Naive B cell (primary cell): ENCODE results near the gene SLCO3A1. TPM values are rescaled to one million over a fixed set of nuclear protein-coding genes. Genes with fewer than 3 reads are reported as not detected.
"Not testable (repeated sequence)": the region's sequence is repeated elsewhere in the genome, so short reads cannot be mapped to it uniquely, and the experiment has no call there.

ENCODE experiments used
- ATAC-seq, 2 donors: fragments of 150-1000 bp; cut with Tn5 transposase; 2 replicates each; pipeline ENCODE4 v1.10.0; 2021; ENCODE audit warnings: low read depth in 2 of 2, mild to moderate bottlenecking in 2 of 2, moderate library complexity in 2 of 2
- DNase-seq: peaks from one replicate; pipeline ENCODE4 v3.0.0; 2022
- H3K27ac Mint-ChIP-seq, 6 donors: one replicate each; pipeline ENCODE4 v1.8.0; 2020 to 2022; ENCODE audit warnings: mild to moderate bottlenecking in 6 of 6, mixed read lengths in 6 of 6, moderate library complexity in 5 of 6, inconsistent platforms in 2 of 6
- H3K27me3 Mint-ChIP-seq, 3 donors: one replicate each; pipeline ENCODE4 v1.8.0; 2021 to 2022; ENCODE audit warnings: mixed read lengths in 3 of 3, mild to moderate bottlenecking in 1 of 3
- H3K36me3 Mint-ChIP-seq, 2 donors: one replicate each; pipeline ENCODE4 v1.8.0; 2020 to 2022; ENCODE audit warnings: mixed read lengths in 2 of 2, inconsistent platforms in 1 of 2, mild to moderate bottlenecking in 1 of 2
- H3K4me1 Mint-ChIP-seq, 3 donors: one replicate each; pipeline ENCODE4 v1.8.0; 2020 to 2022; ENCODE audit warnings: mixed read lengths in 3 of 3, inconsistent platforms in 1 of 3, mild to moderate bottlenecking in 1 of 3, moderate library complexity in 1 of 3
- H3K4me3 Mint-ChIP-seq, 8 donors: one replicate each; pipeline ENCODE4 v1.8.0; 2020 to 2022; ENCODE audit warnings: mild to moderate bottlenecking in 8 of 8, mixed read lengths in 8 of 8, moderate library complexity in 8 of 8, inconsistent platforms in 2 of 8
- H3K9me3 Mint-ChIP-seq, 7 donors: one replicate each; pipeline ENCODE4 v1.8.0; 2020 to 2022; ENCODE audit warnings: mixed read lengths in 7 of 7, mild to moderate bottlenecking in 5 of 7, inconsistent platforms in 2 of 7, moderate library complexity in 1 of 7
- polyA plus RNA-seq, 6 donors: library from polyadenylated mRNA; unstranded; fragments of 300-500 nt; fragmentation: Illumina TruSeq; gene quantifications; one replicate each; pipeline ENCODE4 v1.2.3, GENCODE V29; 2021; ENCODE audit warnings: low read depth in 6 of 6

The SLCO3A1 gene
- polyA plus RNA-seq, 6 donors from 2014 or later: 0.25 to 0.73 (median 0.47) TPM; not detected in 2

DNA sequence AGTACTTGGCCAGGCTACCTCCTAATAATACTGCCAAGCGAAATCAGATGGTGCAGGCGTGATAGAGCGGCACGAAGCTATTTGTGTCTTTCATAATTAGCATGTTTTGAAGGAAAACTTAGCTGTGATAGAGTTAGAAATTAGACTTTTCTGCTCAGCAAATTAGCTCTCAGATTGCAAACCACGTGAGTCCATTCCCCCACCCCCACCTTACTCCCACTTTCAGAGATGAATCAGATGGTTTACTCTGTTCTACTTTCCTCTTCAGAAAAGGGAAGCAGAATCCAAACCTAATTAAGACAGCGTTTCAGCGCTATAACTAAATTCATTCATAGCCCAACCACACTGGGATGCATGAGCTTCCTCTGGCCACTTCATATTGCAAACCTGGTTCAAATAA, 214.6 kb downstream of the SLCO3A1 start:
- DNase-seq (no peak), ATAC-seq (no peak)
- no peaks in the 10 kb centered on the region for H3K36me3 Mint-ChIP-seq
- no peak overlapping the region for H3K4me3 Mint-ChIP-seq
- peaks cover 0 to 15% (median 11%) of the 10 kb centered on the region in 3 donors for H3K27me3 Mint-ChIP-seq
- peaks cover 0 to 12% (median 12%) of the 10 kb centered on the region in 3 donors for H3K4me1 Mint-ChIP-seq
- H3K27ac Mint-ChIP-seq: no peak overlapping the region
- no peaks in the 10 kb centered on the region for H3K9me3 Mint-ChIP-seq

DNA sequence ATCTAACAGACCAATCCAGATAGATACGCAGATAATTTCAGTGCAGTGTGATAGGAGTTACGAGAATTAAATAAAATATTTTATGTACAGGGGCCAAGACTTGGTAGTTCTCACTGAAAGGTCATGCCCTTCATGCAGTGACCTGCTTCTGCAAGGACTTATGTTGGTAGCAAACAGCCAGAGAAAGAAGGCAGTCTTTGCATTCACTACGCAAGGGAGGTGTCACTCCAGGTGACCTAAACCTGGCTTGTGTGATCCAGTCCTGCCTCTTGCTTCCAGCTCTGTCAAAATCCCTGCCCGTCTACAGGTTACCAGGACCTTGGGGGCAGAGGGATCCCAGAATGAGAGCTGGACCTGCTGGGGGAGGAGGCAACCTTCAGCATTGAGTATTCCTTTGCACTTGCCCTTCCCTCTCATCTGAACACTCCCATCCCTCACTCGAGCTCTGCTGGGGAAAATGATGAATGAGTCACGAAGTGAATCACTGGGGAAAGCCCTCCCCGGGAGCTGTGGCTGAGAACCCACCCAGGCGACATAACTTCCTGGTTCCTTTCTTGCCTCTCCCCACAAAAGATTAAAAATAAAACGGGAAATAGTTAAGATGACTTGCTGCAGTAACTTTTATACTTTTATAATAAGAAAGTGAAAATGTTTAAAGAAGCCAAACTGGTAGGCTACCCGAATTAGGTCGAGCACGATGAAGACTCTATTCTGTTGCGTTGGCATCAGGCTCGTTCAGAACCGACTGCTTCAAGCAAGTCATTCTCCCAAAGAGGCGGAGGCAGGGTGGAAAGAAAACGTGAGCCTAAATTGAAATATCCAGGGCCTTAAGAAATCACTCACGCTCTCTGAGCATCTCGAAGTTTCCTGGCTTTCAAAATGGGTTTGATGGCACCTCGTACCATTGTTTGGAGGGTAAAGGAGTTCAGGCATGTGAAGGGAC, 216.1 kb downstream of the SLCO3A1 start:
- Mint-ChIP-seq H3K27ac (peak overlapping the region in 1 of 6 donors; percentile 18), H3K36me3 (no peaks in the 10 kb centered on the region), H3K4me3 (peak overlapping the region in 1 of 8 donors; percentile 44), H3K9me3 (no peaks in the 10 kb centered on the region), H3K4me1 (peaks cover 0 to 12% (median 12%) of the 10 kb centered on the region in 3 donors), H3K27me3 (peaks cover 0 to 15% (median 13%) of the 10 kb centered on the region in 3 donors)
- ATAC-seq (no peak), DNase-seq (no peak)

DNA sequence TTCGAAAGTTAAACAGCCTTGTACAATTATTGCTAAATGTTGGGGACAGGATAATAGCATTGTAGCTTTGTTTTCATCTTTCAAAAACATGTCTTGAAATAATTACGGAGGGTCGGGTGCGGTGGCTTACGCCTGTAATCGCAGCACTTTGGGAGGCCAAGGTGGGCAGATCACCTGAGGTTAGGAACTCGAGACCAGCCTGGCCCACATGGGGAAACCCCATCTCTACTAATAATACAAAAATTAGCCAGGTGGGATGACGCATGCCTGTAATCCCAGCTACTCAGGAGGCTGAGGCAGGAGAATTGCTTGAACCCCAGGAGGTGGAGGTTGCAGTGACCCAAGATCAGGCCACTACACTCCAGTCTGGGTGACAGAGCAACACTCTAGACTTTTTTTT, 216.7 kb downstream of the SLCO3A1 start:
- H3K4me3 Mint-ChIP-seq: peak overlapping the region in 1 of 8 donors; percentile 25
- DNase-seq, ATAC-seq, H3K9me3 Mint-ChIP-seq, H3K36me3 Mint-ChIP-seq, H3K27ac Mint-ChIP-seq: not testable (repeated sequence)
- H3K4me1 Mint-ChIP-seq: peaks cover 0 to 12% (median 12%) of the 10 kb centered on the region in 3 donors
- H3K27me3 Mint-ChIP-seq: peaks cover 0 to 17% (median 13%) of the 10 kb centered on the region in 3 donors

DNA sequence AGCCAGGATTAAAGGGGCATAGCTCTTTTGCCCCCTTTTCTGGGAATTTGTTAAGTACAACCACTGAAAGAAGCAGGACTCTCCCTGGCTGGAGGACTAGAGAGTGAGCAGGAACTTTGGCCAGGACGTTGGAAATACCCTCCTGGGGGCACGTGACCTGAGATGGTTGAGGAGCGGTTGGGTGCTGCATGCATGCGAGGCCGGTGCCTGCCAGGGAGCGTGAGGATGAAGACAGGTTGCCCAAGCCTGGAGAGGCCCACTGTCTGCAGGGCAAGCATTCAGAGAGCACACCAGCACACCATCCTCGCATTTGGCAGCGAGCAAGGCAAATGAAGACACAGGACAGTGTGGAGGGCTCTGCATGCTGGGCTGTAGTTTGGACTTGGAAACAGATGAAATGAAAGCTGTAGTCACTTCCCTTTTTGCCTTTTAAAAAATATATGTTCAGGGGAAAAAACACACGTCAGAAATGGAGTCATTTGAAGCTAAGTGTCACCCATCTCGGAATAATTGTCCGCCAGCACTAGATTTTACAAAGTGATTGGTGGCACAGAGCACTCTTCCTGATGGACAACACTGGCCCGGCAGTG, 217.6 kb downstream of the SLCO3A1 start:
- Mint-ChIP-seq H3K27ac (no peak overlapping the region), H3K36me3 (no peaks in the 10 kb centered on the region), H3K27me3 (peaks cover 4 to 23% (median 18%) of the 10 kb centered on the region in 3 donors), H3K4me3 (no peak overlapping the region), H3K4me1 (peaks cover 0 to 12% (median 12%) of the 10 kb centered on the region in 3 donors), H3K9me3 (no peaks in the 10 kb centered on the region)
- DNase-seq (no peak), ATAC-seq (no peak)

DNA sequence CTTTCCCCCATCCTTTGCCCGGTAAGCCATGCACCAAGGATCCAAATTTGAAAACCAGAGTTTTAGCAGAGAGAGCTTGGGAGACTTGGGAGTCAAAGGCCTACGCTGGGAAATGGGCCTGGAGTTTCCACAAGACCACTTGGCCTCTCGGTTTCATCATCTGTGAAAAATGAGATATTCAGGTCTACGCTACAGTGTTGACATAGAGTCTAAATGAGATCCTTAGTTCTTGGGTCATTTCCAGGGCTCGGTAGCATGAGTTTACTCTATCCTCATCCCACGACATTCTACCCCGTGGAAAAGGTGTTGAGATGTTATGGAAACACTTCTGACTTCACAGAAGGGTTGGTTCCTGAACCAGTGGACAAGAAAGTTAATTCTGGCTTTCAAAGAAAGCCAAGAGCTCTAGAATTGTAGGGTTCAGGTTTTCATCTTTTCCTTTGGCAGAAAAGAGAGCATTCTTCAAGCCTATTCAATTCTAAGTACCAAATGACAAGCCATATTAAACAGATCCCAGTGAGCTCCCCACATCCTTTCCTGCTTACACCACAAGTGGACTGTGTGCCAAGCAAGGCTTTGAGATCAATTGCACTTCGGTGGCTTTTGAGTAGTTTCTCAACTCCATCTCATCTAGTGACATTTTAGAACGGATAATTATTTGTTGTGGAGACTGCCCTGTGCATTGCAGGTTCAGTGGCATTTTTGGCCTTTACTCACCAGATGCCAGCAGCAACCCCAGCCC, 219.7 kb downstream of the SLCO3A1 start:
- Mint-ChIP-seq H3K9me3 (no peaks in the 10 kb centered on the region), H3K27ac (no peak overlapping the region), H3K27me3 (peaks cover 10 to 23% (median 18%) of the 10 kb centered on the region in 3 donors), H3K36me3 (no peaks in the 10 kb centered on the region), H3K4me1 (peaks cover 0 to 12% (median 12%) of the 10 kb centered on the region in 3 donors), H3K4me3 (peak overlapping the region in 1 of 8 donors; percentile 37)
- no peak for DNase-seq
- ATAC-seq: no peak

DNA sequence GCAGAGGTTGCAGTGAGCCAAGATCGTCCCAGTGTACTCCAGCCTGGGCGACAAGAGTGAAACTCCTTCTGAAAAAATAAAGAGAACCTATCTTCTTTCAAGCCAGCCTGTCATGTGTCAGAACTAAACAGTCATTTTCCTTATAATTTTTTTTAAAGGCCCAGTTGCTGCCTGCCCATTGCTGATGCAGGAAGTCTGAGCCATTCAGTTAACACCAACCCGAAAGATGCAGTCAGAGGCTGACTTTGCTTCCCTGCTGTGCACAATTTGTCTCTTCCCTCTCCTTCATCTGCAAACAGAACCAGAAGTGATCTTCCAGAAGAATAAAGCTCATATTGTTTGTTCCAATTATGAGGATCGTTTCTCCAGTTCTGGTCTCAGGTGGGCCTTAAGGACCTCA, 220.6 kb downstream of the SLCO3A1 start:
- Mint-ChIP-seq H3K27ac (peak overlapping the region in 1 of 6 donors; percentile 60), H3K4me1 (peaks cover 0 to 12% (median 12%) of the 10 kb centered on the region in 3 donors), H3K9me3 (no peaks in the 10 kb centered on the region), H3K4me3 (no peak overlapping the region), H3K36me3 (no peaks in the 10 kb centered on the region), H3K27me3 (peaks cover 10 to 18% (median 16%) of the 10 kb centered on the region in 3 donors)
- ATAC-seq: no peak
- DNase-seq: no peak

DNA sequence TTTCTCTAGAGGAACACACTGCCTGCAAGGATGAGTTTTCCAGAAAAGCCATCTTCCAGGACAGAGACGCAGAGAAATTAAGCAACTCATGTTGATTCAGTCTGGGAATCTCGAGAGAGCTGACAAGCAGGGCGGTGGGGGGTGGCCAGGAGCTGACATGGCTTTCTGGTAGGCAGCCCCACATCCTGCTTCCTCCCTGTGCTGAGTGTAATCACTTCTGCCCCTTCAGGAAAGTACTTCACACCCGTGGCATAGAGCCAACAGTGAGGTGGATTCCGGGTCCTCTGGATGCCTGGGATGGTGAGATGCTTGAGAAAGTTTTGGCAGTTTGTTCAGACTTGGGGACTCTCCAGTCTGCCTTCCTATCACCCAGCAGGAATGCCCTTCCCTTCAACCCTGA, 221.1 kb downstream of the SLCO3A1 start:
- DNase-seq (no peak), ATAC-seq (no peak)
- Mint-ChIP-seq H3K4me1 (peaks cover 0 to 10% (median 9%) of the 10 kb centered on the region in 3 donors), H3K27ac (no peak overlapping the region), H3K4me3 (no peak overlapping the region), H3K9me3 (no peaks in the 10 kb centered on the region), H3K36me3 (no peaks in the 10 kb centered on the region), H3K27me3 (peaks cover 10 to 18% (median 16%) of the 10 kb centered on the region in 3 donors)

DNA sequence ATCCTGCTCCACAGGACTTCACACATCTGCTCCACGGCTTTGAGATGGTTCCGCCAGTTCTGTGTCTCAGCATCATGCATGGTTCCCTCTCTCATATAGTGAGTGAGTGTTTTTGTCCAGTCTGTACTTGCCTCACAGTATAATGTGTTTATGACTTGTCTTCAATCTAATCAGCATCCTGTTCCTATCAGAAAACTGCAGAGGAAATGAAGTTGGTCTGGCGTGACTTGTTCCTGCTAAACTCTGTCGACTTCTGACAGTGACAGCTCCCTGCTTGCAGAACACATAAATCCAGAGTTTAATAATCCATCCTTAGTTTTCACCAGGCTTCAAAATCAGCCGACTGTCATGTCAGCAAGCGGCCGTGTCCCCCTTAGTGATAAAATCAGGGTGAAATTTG, 222.3 kb downstream of the SLCO3A1 start:
- H3K4me3 Mint-ChIP-seq: no peak overlapping the region
- ATAC-seq (no peak), DNase-seq (no peak)
- no peaks in the 10 kb centered on the region for H3K36me3 Mint-ChIP-seq
- H3K9me3 Mint-ChIP-seq: no peaks in the 10 kb centered on the region
- H3K4me1 Mint-ChIP-seq: peaks cover 0 to 2% (median 0%) of the 10 kb centered on the region in 3 donors
- peaks cover 10 to 13% (median 12%) of the 10 kb centered on the region in 3 donors for H3K27me3 Mint-ChIP-seq
- no peak overlapping the region for H3K27ac Mint-ChIP-seq

DNA sequence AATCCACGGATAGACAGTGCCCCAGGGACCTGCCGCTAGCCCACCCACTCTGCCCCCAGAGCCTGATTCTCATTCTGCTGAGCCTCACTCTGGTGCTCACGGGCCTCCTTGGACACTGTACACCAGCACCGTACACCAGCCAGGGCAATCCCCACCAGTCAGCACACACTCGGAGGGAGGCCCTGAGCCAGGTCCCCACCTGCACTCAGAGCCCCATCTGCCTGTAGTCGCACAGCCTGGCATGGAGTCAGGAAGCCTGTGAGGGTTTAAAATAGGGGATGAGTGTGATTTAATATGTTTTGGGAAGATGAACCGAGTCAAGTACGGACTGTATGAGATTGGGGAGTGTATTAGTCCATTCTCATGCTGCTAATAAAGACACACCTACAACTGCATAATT, 223.0 kb downstream of the SLCO3A1 start:
- Mint-ChIP-seq H3K4me3 (no peak overlapping the region), H3K27ac (no peak overlapping the region), H3K4me1 (no peaks in the 10 kb centered on the region), H3K36me3 (no peaks in the 10 kb centered on the region), H3K9me3 (no peaks in the 10 kb centered on the region), H3K27me3 (peaks cover 8 to 13% (median 10%) of the 10 kb centered on the region in 3 donors)
- ATAC-seq: no peak
- no peak for DNase-seq

DNA sequence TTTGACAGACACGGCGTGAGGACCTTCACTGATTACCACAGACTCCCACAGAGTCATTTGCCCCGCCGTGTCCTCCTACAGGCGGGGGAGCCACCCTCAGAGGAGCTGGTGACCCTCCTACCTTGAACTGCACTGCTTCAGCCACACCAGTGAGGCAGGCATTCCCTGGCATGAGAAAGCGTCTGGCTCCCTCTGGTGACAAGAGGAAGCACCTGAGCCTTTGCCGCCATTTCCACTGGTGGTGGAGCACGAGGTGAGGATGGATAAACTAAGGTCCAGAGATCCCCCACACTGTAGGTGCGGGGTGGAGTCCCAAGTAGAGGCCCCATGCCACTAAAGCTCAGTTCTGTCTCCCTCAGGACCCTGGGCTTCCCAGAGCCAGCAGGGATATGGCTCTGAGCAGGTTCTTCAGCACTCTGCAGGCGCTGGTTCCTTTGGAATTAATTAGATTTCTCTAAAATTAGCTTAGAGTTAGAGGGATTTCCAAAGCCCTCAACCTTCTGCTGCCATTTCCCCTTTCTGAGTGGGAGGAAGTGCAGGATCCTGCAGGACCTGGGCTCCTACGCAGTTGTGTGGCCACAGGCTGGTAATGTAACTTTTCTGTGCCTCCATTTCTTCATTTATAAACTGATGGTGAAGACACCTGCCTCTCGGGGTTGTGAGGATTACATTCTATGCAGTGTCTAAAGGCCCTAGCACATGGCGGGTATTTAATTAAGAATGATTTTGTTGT, 224.0 kb downstream of the SLCO3A1 start:
- ATAC-seq: no peak
- no peaks in the 10 kb centered on the region for H3K9me3 Mint-ChIP-seq
- no peak for DNase-seq
- H3K27ac Mint-ChIP-seq: no peak overlapping the region
- H3K4me3 Mint-ChIP-seq: no peak overlapping the region
- H3K4me1 Mint-ChIP-seq: no peaks in the 10 kb centered on the region
- H3K27me3 Mint-ChIP-seq: peaks cover 8 to 12% (median 10%) of the 10 kb centered on the region in 3 donors
- H3K36me3 Mint-ChIP-seq: no peaks in the 10 kb centered on the region

DNA sequence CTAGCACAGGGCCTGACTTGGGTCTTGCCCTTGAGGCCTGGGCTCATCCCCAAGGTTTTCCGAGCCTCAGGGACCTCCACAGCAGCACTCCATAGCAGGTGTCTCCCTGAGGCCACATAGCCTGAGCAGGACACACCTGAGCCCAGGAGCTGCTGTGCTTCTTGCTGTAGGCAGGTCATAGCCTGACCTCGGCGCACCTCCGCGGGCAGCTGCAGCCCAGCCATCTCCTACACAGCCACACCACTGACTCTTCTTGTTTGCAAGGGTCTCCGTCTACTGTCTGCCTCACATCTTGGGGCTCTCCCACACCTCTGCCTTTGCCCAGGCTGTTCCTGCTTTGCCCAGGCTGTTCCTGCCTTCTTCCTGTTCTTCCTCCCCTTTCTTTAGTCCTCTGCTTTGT, 224.8 kb downstream of the SLCO3A1 start:
- no peaks in the 10 kb centered on the region for H3K9me3 Mint-ChIP-seq
- H3K4me1 Mint-ChIP-seq: no peaks in the 10 kb centered on the region
- peaks cover 5 to 10% (median 8%) of the 10 kb centered on the region in 3 donors for H3K27me3 Mint-ChIP-seq
- ATAC-seq (no peak), DNase-seq (no peak)
- no peaks in the 10 kb centered on the region for H3K36me3 Mint-ChIP-seq
- H3K4me3 Mint-ChIP-seq: no peak overlapping the region
- H3K27ac Mint-ChIP-seq: no peak overlapping the region

DNA sequence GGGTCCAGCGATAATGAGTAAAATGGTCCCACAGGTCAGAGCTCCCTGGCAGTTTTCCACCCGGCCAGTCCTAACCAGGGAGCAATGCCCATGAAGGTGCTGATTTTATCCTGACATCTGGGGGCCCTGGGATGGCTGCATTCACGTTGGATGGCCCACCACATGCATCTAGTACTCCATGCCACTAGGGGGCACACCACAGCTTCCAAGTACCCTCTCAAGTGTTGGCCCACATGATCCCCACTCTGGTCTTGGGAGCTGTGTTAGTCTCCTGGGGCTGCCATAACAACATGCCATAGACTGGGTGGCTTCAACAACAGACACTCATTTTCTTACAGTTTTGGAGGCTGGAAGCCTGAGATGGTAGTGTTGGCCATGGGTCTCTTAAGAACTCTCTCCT, 225.5 kb downstream of the SLCO3A1 start:
- no peaks in the 10 kb centered on the region for H3K9me3 Mint-ChIP-seq
- H3K36me3 Mint-ChIP-seq: no peaks in the 10 kb centered on the region
- DNase-seq: no peak
- no peak overlapping the region for H3K27ac Mint-ChIP-seq
- ATAC-seq: no peak
- peaks cover 5 to 10% (median 8%) of the 10 kb centered on the region in 3 donors for H3K27me3 Mint-ChIP-seq
- H3K4me3 Mint-ChIP-seq: no peak overlapping the region
- H3K4me1 Mint-ChIP-seq: no peaks in the 10 kb centered on the region
